ENCODE results near the gene PHEX.
A peak's percentile ranks its signal among the peaks of the same experiment; 100 is the strongest.

Gene PHEX

DNA sequence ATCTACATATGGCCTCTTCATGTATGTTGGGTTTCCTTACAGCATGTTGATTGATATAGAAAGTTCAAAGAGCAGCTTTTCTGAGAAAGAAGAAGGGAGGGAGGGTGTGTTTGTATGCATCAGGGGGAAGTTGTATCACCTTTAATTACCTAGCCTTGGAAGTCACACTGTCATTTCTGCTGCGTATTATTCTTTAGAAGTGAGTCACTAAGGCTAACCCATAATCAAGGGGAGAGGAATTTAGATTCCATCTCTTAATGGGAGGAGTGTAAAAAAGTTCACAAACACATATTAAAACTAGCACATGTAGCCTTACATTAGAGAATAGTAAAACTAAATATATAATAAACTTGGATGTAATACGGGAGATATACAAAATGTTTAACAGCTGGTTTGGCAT lies 154.0 kb downstream of the PHEX start:
- no CpG with 5 or more reads among the region's 2 CpGs for WGBS (ENCODE audit: insufficient coverage)
- CTCF ChIA-PET, result no interaction called here
- Histone ChIP-seq H3K4me1 (ENCODE audit: control extremely low read depth in 1 of 4, control insufficient read depth in 4 of 4, insufficient read depth in 4 of 4, low read length in 3 of 4) (no peaks in the 10 kb centered on the region), H3K4me3 (ENCODE audit: control insufficient read depth in 1 of 7, extremely low read depth in 1 of 7, insufficient read depth in 4 of 7, low read depth in 2 of 7, low read length in 6 of 7) (no peak overlapping the region), H3K27me3 (replicated peaks in 2 of 5; ENCODE audit: control insufficient read depth in 4 of 5, insufficient read depth in 5 of 5, low read length in 4 of 5) (no peaks in the 10 kb centered on the region), H3K36me3 (ENCODE audit: control insufficient read depth in 4 of 4, insufficient read depth in 4 of 4, low read length in 3 of 4) (no peaks in the 10 kb centered on the region), H3K27ac (ENCODE audit: insufficient read depth in 1 of 2, low read depth in 1 of 2, low read length in 2 of 2, poor library complexity in 1 of 2, severe bottlenecking in 2 of 2) (no peak overlapping the region), H3K9me3 (ENCODE audit: control extremely low read depth in 1 of 5, control insufficient read depth in 4 of 5, insufficient read depth in 2 of 5, low read depth in 1 of 5, low read length in 4 of 5) (no peaks in the 10 kb centered on the region)
- DNase-seq, result no peak
- POLR2A ChIA-PET, result no interaction called here

DNA sequence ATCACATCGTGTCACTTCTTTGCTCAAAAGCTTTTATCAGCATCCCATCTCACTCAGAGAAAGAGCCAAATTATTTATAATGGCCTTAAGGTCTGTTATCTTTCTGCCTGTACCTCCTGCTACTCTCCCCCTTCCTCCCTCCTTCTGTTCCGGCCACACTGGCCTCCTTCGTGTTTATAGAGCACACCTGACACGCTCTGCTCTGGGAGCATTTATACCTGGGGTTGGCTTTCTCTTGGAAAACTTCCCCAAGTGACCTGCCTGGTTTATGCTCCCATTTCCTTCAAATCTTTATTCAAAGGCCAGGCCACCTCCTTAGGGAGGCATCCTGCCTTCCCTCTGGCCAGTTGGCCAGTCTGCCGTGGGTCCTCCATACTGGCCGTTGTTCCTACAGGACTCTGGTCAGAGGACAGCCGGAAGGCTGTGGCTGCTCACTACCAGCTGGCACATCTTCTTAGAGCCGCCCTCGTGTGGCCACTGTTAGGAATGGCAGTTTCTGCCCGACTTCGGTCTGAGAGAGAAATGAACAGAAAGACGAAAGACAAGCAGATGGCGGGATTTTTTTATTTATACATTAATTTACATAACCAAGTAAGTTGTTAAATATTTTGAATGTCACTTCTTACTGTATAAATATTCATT lies 160.4 kb downstream of the PHEX start:
- WGBS (ENCODE audit: insufficient coverage), result 22% methylated on average over 4 of the region's 13 CpGs
- DNase-seq, result peak; percentile 22 to 62 (median 55)
- Histone ChIP-seq H3K9me3 (ENCODE audit: control extremely low read depth in 1 of 5, control insufficient read depth in 4 of 5, insufficient read depth in 2 of 5, low read depth in 1 of 5, low read length in 4 of 5) (no peaks in the 10 kb centered on the region), H3K4me3 (ENCODE audit: control insufficient read depth in 1 of 7, extremely low read depth in 1 of 7, insufficient read depth in 4 of 7, low read depth in 2 of 7, low read length in 6 of 7) (no peak overlapping the region), H3K27me3 (replicated peaks in 2 of 5; ENCODE audit: control insufficient read depth in 4 of 5, insufficient read depth in 5 of 5, low read length in 4 of 5) (no peaks in the 10 kb centered on the region), H3K36me3 (ENCODE audit: control insufficient read depth in 4 of 4, insufficient read depth in 4 of 4, low read length in 3 of 4) (no peaks in the 10 kb centered on the region), H3K4me1 (ENCODE audit: control extremely low read depth in 1 of 4, control insufficient read depth in 4 of 4, insufficient read depth in 4 of 4, low read length in 3 of 4) (peaks cover 0 to 3% (median under 1%) of the 10 kb centered on the region in 4 experiments), H3K27ac (ENCODE audit: insufficient read depth in 1 of 2, low read depth in 1 of 2, low read length in 2 of 2, poor library complexity in 1 of 2, severe bottlenecking in 2 of 2) (no peak overlapping the region)
- CTCF ChIA-PET, result no interaction called here
- POLR2A ChIA-PET, result no interaction called here

DNA sequence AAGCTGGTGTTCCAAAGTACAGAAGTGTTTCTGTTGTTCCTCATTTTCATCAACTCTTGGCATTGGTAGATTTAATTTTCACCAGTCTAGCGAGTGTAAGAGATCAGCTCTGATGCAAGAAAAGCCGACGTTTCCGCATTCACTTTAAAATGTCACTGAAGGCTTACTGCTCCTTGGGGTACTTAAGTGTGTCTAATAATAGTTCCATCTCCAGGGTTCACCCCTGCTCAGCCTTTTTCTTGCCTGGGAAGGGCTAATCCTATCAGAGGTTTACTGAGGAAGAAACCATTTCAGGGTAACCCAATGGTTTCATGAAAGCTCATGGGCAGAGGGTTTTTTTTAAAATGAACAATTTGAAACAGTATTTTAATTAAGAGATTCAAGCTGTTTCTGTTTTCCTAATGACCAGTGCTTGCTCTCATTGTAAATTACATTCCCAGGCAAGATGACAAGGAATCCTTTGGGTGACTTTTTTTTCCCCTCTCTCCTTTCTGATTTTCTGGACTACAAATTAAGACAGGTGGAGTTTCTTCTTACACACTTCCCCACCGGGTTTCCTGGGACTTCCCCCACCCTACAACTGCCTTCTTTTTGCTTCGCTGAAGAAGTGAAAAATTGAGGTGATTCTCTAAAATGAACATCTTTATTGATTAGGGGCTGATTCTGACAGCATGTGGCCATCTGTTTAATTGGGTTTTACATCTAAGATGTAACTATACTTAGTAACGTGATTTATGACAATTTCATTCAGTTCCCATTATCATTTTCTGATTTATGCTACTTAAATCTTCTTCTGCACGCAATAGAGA lies 161.9 kb downstream of the PHEX start:
- DNase-seq, result no peak
- 86% methylated on average over 4 of the region's 8 CpGs for WGBS (ENCODE audit: insufficient coverage)
- Histone ChIP-seq H3K4me3 (ENCODE audit: control insufficient read depth in 1 of 7, extremely low read depth in 1 of 7, insufficient read depth in 4 of 7, low read depth in 2 of 7, low read length in 6 of 7) (no peak overlapping the region), H3K4me1 (ENCODE audit: control extremely low read depth in 1 of 4, control insufficient read depth in 4 of 4, insufficient read depth in 4 of 4, low read length in 3 of 4) (peaks cover 0 to 3% (median under 1%) of the 10 kb centered on the region in 4 experiments), H3K27ac (ENCODE audit: insufficient read depth in 1 of 2, low read depth in 1 of 2, low read length in 2 of 2, poor library complexity in 1 of 2, severe bottlenecking in 2 of 2) (no peak overlapping the region), H3K9me3 (ENCODE audit: control extremely low read depth in 1 of 5, control insufficient read depth in 4 of 5, insufficient read depth in 2 of 5, low read depth in 1 of 5, low read length in 4 of 5) (no peaks in the 10 kb centered on the region), H3K36me3 (ENCODE audit: control insufficient read depth in 4 of 4, insufficient read depth in 4 of 4, low read length in 3 of 4) (no peaks in the 10 kb centered on the region), H3K27me3 (replicated peaks in 2 of 5; ENCODE audit: control insufficient read depth in 4 of 5, insufficient read depth in 5 of 5, low read length in 4 of 5) (no peaks in the 10 kb centered on the region)
- ChIA-PET CTCF (interaction anchor here (0.6 to 1.8 kb wide), 3 partner anchors 189 to 210 kb away, joined by 3 to 5 read pairs (median 3); no protein-coding TSS in a partner anchor), POLR2A (no interaction called here)

DNA sequence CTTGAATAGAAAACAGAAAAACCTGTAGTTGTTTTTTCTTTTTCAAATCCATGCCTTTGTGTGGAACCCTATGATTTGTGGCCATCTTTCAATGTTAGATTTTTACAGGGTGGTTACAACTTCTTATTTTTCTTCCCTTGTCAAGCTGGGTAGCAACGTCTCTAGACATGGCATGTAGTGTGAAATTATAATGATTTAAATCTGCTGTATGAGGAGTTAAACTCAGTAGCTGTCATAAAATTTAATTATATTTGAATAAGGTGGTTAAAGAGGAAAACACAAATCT lies 162.5 kb downstream of the PHEX start:
- CTCF ChIA-PET, result interaction anchor here (1.4 to 1.8 kb wide), 2 partner anchors 209 to 211 kb away, joined by 3 to 5 read pairs; no protein-coding TSS in a partner anchor
- POLR2A ChIA-PET, result no interaction called here
- Histone ChIP-seq H3K27ac (ENCODE audit: insufficient read depth in 1 of 2, low read depth in 1 of 2, low read length in 2 of 2, poor library complexity in 1 of 2, severe bottlenecking in 2 of 2) (no peak overlapping the region), H3K4me1 (ENCODE audit: control extremely low read depth in 1 of 4, control insufficient read depth in 4 of 4, insufficient read depth in 4 of 4, low read length in 3 of 4) (peaks cover 0 to 3% (median under 1%) of the 10 kb centered on the region in 4 experiments), H3K9me3 (ENCODE audit: control extremely low read depth in 1 of 5, control insufficient read depth in 4 of 5, insufficient read depth in 2 of 5, low read depth in 1 of 5, low read length in 4 of 5) (no peaks in the 10 kb centered on the region), H3K27me3 (replicated peaks in 2 of 5; ENCODE audit: control insufficient read depth in 4 of 5, insufficient read depth in 5 of 5, low read length in 4 of 5) (no peaks in the 10 kb centered on the region), H3K36me3 (ENCODE audit: control insufficient read depth in 4 of 4, insufficient read depth in 4 of 4, low read length in 3 of 4) (no peaks in the 10 kb centered on the region), H3K4me3 (ENCODE audit: control insufficient read depth in 1 of 7, extremely low read depth in 1 of 7, insufficient read depth in 4 of 7, low read depth in 2 of 7, low read length in 6 of 7) (no peak overlapping the region)
- no CpG with 5 or more reads among the region's 1 CpG for WGBS (ENCODE audit: insufficient coverage)
- no peak for DNase-seq

DNA sequence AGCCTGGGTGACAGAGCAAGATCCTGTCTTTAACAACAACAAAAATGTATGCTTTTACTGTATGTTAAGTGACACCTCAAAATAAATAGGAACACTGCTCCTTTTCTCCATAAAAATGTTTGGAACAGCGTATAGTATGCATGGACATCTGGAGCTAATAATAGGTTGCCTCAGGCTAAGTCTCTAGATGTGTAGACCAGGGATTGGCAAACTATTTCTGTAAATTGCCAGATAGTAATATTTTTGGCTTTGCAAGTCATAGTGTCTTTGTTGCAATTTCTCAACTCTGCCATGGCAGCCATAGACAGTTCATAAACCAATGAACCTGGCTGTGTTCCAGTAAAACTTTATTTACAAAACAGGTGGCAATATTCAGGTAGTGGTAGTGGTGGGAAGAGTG lies 164.0 kb downstream of the PHEX start:
- Histone ChIP-seq H3K27ac (ENCODE audit: insufficient read depth in 1 of 2, low read depth in 1 of 2, low read length in 2 of 2, poor library complexity in 1 of 2, severe bottlenecking in 2 of 2) (no peak overlapping the region), H3K4me1 (ENCODE audit: control extremely low read depth in 1 of 4, control insufficient read depth in 4 of 4, insufficient read depth in 4 of 4, low read length in 3 of 4) (peaks cover 0 to 3% (median under 1%) of the 10 kb centered on the region in 4 experiments), H3K9me3 (ENCODE audit: control extremely low read depth in 1 of 5, control insufficient read depth in 4 of 5, insufficient read depth in 2 of 5, low read depth in 1 of 5, low read length in 4 of 5) (no peaks in the 10 kb centered on the region), H3K27me3 (replicated peaks in 2 of 5; ENCODE audit: control insufficient read depth in 4 of 5, insufficient read depth in 5 of 5, low read length in 4 of 5) (no peaks in the 10 kb centered on the region), H3K36me3 (ENCODE audit: control insufficient read depth in 4 of 4, insufficient read depth in 4 of 4, low read length in 3 of 4) (no peaks in the 10 kb centered on the region), H3K4me3 (ENCODE audit: control insufficient read depth in 1 of 7, extremely low read depth in 1 of 7, insufficient read depth in 4 of 7, low read depth in 2 of 7, low read length in 6 of 7) (no peak overlapping the region)
- POLR2A ChIA-PET, result no interaction called here
- WGBS (ENCODE audit: insufficient coverage), result no CpG with 5 or more reads among the region's 1 CpG
- CTCF ChIA-PET, result no interaction called here
- DNase-seq, result no peak

DNA sequence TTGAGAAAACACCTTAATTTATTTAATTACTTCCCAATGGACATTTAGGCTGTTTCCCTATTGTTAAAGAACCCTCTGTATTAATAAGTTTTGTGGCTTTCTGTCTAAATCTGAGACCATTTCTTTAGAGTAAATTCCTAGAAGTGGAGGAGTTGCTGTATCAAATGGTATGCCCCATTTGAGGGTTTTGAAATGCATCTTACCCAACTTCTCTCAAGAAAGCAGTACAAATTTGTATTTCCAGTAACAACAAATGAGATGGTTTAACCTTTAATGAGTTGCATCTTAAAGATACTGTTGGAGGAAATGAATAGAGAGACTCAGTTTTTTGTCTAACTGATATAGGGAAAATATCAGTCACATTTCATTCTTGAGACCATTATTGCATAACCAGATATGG lies 170.1 kb downstream of the PHEX start:
- Histone ChIP-seq H3K4me1 (ENCODE audit: control extremely low read depth in 1 of 4, control insufficient read depth in 4 of 4, insufficient read depth in 4 of 4, low read length in 3 of 4) (no peaks in the 10 kb centered on the region), H3K27ac (ENCODE audit: insufficient read depth in 1 of 2, low read depth in 1 of 2, low read length in 2 of 2, poor library complexity in 1 of 2, severe bottlenecking in 2 of 2) (no peak overlapping the region), H3K27me3 (replicated peaks in 2 of 5; ENCODE audit: control insufficient read depth in 4 of 5, insufficient read depth in 5 of 5, low read length in 4 of 5) (no peaks in the 10 kb centered on the region), H3K9me3 (ENCODE audit: control extremely low read depth in 1 of 5, control insufficient read depth in 4 of 5, insufficient read depth in 2 of 5, low read depth in 1 of 5, low read length in 4 of 5) (no peaks in the 10 kb centered on the region), H3K36me3 (ENCODE audit: control insufficient read depth in 4 of 4, insufficient read depth in 4 of 4, low read length in 3 of 4) (no peaks in the 10 kb centered on the region), H3K4me3 (ENCODE audit: control insufficient read depth in 1 of 7, extremely low read depth in 1 of 7, insufficient read depth in 4 of 7, low read depth in 2 of 7, low read length in 6 of 7) (no peak overlapping the region)
- DNase-seq, result no peak
- ChIA-PET POLR2A (no interaction called here), CTCF (no interaction called here)

DNA sequence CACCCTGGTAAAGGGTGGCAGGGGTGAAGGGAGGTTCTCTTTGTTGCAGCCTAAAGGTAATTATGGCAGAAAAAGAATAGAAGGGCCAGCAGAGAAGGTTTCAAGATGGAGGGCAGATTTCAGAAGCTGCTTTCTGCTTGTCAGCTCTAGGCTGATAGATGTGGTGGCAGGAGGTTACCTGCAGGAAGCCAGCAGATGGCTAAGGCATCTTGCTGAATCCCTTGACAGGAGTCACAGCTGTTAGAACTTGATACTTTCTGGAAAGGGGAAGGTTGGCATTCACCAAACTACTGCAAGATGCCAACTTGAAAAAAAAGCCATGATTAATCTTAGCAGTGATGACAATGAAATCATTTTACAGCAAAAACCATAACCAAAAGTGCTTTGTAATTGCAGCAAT lies 171.1 kb downstream of the PHEX start:
- Histone ChIP-seq H3K36me3 (ENCODE audit: control insufficient read depth in 4 of 4, insufficient read depth in 4 of 4, low read length in 3 of 4) (no peaks in the 10 kb centered on the region), H3K27me3 (replicated peaks in 2 of 5; ENCODE audit: control insufficient read depth in 4 of 5, insufficient read depth in 5 of 5, low read length in 4 of 5) (no peaks in the 10 kb centered on the region), H3K27ac (ENCODE audit: insufficient read depth in 1 of 2, low read depth in 1 of 2, low read length in 2 of 2, poor library complexity in 1 of 2, severe bottlenecking in 2 of 2) (no peak overlapping the region), H3K4me3 (ENCODE audit: control insufficient read depth in 1 of 7, extremely low read depth in 1 of 7, insufficient read depth in 4 of 7, low read depth in 2 of 7, low read length in 6 of 7) (no peak overlapping the region), H3K9me3 (ENCODE audit: control extremely low read depth in 1 of 5, control insufficient read depth in 4 of 5, insufficient read depth in 2 of 5, low read depth in 1 of 5, low read length in 4 of 5) (no peaks in the 10 kb centered on the region), H3K4me1 (ENCODE audit: control extremely low read depth in 1 of 4, control insufficient read depth in 4 of 4, insufficient read depth in 4 of 4, low read length in 3 of 4) (no peaks in the 10 kb centered on the region)
- POLR2A ChIA-PET, result no interaction called here
- CTCF ChIA-PET, result no interaction called here
- peak in 2 of 3 donors; percentile 5 to 21 for DNase-seq
